ENCODE measurements around the gene MICOS13.

Gene MICOS13

DNA sequence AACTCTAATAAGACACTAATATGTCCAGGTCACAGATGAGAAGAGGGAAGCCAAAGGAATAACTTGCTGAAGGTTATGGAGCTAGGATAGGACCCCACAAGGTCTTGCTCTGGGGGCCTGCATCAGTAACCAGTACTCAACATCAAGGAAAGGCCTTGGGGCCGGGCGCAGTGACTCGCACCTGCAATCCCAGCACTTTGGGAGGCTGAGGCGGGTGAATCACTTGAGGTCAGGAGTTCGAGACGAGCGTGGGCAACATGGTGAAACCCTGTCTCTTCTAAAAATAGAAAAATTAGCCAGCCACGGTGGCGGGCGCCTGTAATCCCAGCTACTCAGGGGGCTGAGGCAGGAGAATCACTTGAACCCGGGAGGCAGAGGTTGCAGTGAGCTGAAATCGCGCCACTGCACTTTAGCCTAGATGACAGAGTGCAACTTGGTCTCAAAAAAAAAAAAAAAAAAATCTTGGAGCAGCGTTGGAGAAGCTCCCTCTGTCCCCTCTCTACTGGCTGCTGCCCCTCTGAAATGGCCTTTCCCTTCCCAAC, 37.8 kb upstream of the MICOS13 start:
- in situ Hi-C loops (cut with HindIII; ENCODE audit: low sequenced_read_pairs) = no loop called here
- peak overlapping the region; percentile 80 for H3K4me3 ChIP-seq (ENCODE audit: low read depth, low read length)
- DNase-seq (ENCODE audit: low read depth) = no peak
- TF ChIP-seq, protein P1, sequence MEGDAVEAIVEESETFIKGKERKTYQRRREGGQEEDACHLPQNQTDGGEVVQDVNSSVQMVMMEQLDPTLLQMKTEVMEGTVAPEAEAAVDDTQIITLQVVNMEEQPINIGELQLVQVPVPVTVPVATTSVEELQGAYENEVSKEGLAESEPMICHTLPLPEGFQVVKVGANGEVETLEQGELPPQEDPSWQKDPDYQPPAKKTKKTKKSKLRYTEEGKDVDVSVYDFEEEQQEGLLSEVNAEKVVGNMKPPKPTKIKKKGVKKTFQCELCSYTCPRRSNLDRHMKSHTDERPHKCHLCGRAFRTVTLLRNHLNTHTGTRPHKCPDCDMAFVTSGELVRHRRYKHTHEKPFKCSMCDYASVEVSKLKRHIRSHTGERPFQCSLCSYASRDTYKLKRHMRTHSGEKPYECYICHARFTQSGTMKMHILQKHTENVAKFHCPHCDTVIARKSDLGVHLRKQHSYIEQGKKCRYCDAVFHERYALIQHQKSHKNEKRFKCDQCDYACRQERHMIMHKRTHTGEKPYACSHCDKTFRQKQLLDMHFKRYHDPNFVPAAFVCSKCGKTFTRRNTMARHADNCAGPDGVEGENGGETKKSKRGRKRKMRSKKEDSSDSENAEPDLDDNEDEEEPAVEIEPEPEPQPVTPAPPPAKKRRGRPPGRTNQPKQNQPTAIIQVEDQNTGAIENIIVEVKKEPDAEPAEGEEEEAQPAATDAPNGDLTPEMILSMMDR (IDR thresholded peaks at IDR 0.05; ENCODE audit: low read depth, low read length, missing control alignments) = no peak

DNA sequence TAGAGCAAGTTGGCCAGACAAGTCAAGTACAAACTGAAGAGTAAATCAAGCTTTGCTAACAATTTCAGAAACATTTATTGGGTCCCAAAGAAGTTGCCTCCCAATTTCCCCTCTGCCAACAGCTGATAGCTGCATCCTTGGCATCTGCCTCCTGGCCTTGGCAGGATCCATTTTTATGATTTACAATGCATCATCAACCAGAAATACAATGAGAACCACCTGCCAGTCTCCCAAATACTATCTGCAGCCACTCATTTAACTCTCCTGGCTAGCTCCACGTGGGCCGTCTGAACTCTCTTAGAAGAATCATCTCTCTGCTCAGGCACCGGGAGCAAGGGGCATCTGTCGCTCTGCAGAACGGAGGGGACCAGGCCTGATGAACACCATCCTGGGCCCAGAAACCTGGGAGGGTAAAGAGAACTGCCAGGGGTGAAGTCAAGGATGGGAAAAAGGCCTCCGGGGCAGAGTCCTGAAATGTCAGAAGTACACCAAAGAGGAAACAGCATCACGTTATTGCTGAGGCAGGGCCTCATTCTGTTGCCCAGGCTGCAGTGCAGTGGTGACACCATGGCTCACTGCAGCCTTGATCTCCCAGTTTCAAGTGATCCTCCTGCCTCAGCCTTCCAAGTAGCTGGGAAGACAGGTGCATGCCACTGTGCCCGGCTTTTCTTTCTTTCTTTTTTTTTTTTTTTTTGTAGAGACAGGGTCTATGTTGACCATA, 37.1 kb upstream of the MICOS13 start:
- TF ChIP-seq, protein P1 (IDR thresholded peaks at IDR 0.05; ENCODE audit: low read depth, low read length, missing control alignments) = no peak
- in situ Hi-C loops (cut with HindIII; ENCODE audit: low sequenced_read_pairs) = no loop called here
- DNase-seq (ENCODE audit: low read depth) = no peak
- H3K4me3 ChIP-seq (ENCODE audit: low read depth, low read length) = no peak overlapping the region

DNA sequence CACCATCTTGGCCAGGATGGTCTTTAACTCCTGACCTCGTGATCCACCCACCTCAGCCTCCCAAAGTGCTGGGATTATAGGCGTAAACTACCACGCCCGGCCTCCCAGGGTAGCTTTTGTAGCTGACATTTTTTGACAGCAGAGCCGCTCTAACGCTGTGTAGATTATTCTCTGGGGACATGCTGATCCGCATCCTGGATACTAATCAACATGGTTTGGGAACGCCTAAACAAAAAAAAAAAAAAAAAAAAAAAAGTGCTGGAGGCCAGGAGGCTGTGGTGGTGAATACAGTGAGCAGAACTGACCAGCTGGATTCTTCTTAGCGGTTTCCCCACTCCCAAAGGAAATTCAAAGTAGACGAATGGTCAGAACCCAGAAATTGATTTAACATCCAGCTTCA, 34.5 kb upstream of the MICOS13 start:
- TF ChIP-seq, protein P1 (IDR thresholded peaks at IDR 0.05; ENCODE audit: low read depth, low read length, missing control alignments) = no peak
- no peak for DNase-seq (ENCODE audit: low read depth)
- no peak overlapping the region for H3K4me3 ChIP-seq (ENCODE audit: low read depth, low read length)
- in situ Hi-C loops (cut with HindIII; ENCODE audit: low sequenced_read_pairs) = no loop called here

GRCh38 chr19:5713228-5713627, 32.9 kb upstream of the MICOS13 start:
- H3K4me3 ChIP-seq (ENCODE audit: low read depth, low read length) = no peak overlapping the region
- TF ChIP-seq, protein P1 (IDR thresholded peaks at IDR 0.05; ENCODE audit: low read depth, low read length, missing control alignments) = no peak
- in situ Hi-C loops (cut with HindIII; ENCODE audit: low sequenced_read_pairs) = no loop called here
- no peak for DNase-seq (ENCODE audit: low read depth)

DNA sequence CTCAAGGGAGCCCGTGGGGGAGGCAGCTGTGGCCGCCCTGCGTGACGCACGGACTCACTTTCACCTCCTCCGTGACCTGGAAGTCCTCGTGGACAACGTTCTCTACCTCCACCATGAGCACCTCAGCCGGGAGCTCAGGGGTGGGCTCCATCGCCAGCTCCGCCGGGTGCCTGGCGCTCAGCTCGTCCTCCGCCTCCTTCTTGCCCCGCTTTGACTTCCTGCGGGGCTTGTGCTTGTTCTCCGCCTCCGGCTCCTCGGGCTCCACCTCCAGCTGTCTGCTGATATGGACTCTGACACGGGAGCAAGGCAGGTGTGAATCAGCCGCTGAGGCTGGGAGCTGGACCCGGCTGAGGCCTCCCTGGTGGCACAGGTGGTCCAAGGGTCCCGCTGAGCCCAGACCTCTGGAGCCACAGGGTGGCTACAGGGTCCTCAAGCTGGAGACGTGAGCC, 31.4 kb upstream of the MICOS13 start:
- H3K4me3 ChIP-seq (ENCODE audit: low read depth, low read length) = no peak overlapping the region
- TF ChIP-seq, protein P1 (IDR thresholded peaks at IDR 0.05; ENCODE audit: low read depth, low read length, missing control alignments) = no peak
- DNase-seq (ENCODE audit: low read depth) = no peak
- in situ Hi-C loops (cut with HindIII; ENCODE audit: low sequenced_read_pairs) = no loop called here

- in situ Hi-C loops (cut with HindIII; ENCODE audit: low sequenced_read_pairs) = no loop called here
- TF ChIP-seq, protein P1 (IDR thresholded peaks at IDR 0.05; ENCODE audit: low read depth, low read length, missing control alignments) = no peak
- no peak for DNase-seq (ENCODE audit: low read depth)
- H3K4me3 ChIP-seq (ENCODE audit: low read depth, low read length) = no peak overlapping the region
Measured at GRCh38 chr19:5711025-5711424, 30.7 kb upstream of the MICOS13 start.

Measured in astrocyte of the cerebellum (primary cell).